KOPT-K1 (cell line): ENCODE data around the gene CEP95.

Experiments
- H3K27ac ChIP-seq: fragments of 200-600 bp; sonication (generic); 2 replicates; pipeline ENCODE4 v1.5.1; 2016; ENCODE audit warnings: antibody characterized with exemption, mild to moderate bottlenecking, low read depth, low read length; ENCODE audit not compliant: poor library complexity, severe bottlenecking
- H3K36me3 ChIP-seq: fragments of 200-600 bp; sonication (generic); 2 replicates; pipeline ENCODE4 v1.5.1; 2017; ENCODE audit warnings: antibody characterized with exemption, mild to moderate bottlenecking, low read length, moderate library complexity; ENCODE audit not compliant: insufficient read depth
- H3K9me3 ChIP-seq: fragments of 200-600 bp; sonication (generic); 2 replicates; pipeline ENCODE4 v1.5.1; 2017; ENCODE audit warnings: antibody characterized with exemption, low read length, mild to moderate bottlenecking; ENCODE audit not compliant: insufficient read depth, poor library complexity, severe bottlenecking

CEP95 gene

GRCh38 chr17:64520359-64520758 lies 13.6 kb downstream of the CEP95 start:
- H3K9me3 ChIP-seq, result no peaks in the 10 kb centered on the region
- peaks cover 100% of the 10 kb centered on the region for H3K36me3 ChIP-seq
- H3K27ac ChIP-seq, result no peak overlapping the region

GRCh38 chr17:64527914-64528313 lies 21.1 kb downstream of the CEP95 start:
- Histone ChIP-seq H3K9me3 (no peaks in the 10 kb centered on the region), H3K27ac (no peak overlapping the region), H3K36me3 (peaks cover 100% of the 10 kb centered on the region)

DNA sequence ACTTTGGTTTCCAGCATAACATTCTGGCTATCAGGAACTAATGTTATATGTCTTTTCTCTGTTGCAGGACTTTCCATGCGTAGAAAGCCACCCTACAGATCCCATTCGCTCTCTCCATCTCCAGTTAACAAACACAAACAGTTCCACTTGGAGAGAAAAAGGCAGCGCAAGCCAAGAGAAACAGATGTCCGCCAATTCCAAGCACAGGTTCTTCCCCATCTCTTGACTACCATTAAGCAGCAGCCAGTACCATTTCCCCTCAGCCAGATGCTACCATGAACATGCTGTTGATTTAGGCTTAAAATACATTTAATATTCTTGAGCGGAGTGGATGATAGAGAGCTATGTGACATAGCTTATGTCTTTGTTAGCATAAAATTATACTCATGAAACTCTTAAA lies 22.4 kb downstream of the CEP95 start:
- no peaks in the 10 kb centered on the region for H3K9me3 ChIP-seq
- no peak overlapping the region for H3K27ac ChIP-seq
- peaks cover 100% of the 10 kb centered on the region for H3K36me3 ChIP-seq

GRCh38 chr17:64531955-64532371 lies 25.2 kb downstream of the CEP95 start:
- H3K27ac ChIP-seq, result no peak overlapping the region
- no peaks in the 10 kb centered on the region for H3K9me3 ChIP-seq
- peaks cover 100% of the 10 kb centered on the region for H3K36me3 ChIP-seq

DNA sequence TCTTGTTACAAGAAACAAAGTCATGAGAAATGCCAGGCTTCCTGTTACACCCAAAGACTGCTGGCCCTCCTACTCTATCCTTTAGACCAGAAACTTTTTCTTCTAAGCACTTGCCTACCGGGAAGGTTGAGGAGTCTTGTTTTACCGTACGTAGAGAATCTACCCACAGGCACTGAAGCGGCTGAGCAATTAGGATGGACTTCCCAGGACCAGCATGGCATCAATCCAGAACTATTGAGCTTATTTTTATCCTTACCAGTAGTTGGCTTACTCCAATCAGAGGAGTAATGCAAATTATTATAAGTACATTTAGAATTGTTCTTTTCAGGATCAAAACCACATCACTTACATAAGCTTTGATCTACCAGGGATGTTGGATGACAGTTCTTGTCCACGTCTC lies 25.6 kb downstream of the CEP95 start:
- Histone ChIP-seq H3K27ac (no peak overlapping the region), H3K36me3 (peaks cover 100% of the 10 kb centered on the region), H3K9me3 (no peaks in the 10 kb centered on the region)

GRCh38 chr17:64533784-64534183 lies 27.0 kb downstream of the CEP95 start:
- H3K9me3 ChIP-seq, result no peaks in the 10 kb centered on the region
- H3K27ac ChIP-seq, result no peak overlapping the region

DNA sequence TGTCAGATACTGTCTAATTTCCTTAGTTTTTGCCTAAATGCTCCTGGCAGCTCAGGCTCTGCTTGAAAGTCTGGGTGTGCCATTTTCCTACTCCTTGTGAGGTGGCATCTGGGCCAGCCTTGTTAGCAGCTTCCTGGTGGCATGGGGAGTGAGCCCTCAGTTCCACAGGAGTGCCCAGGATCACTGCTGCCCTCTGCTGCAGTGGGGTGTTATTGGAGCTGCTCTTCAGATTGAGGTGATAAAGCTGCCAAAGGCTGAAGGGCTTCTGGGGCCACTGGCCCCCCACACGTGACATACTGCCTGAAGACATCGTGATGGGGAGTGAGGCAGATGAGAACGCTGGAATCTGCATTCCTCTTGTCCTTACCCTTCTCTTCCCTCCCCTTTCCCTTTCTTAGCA lies 27.4 kb downstream of the CEP95 start:
- H3K9me3 ChIP-seq, result no peaks in the 10 kb centered on the region
- H3K27ac ChIP-seq, result no peak overlapping the region
- H3K36me3 ChIP-seq, result peaks cover 100% of the 10 kb centered on the region

More at GRCh38 chr17:64533784-64534183, 27.0 kb downstream of the CEP95 start:
- peaks cover 100% of the 10 kb centered on the region for H3K36me3 ChIP-seq

- Histone ChIP-seq H3K27ac (no peak overlapping the region), H3K9me3 (no peaks in the 10 kb centered on the region), H3K36me3 (peaks cover 100% of the 10 kb centered on the region)
These were observed 28.6 kb downstream of the CEP95 start for GRCh38 chr17:64535357-64535756.

DNA sequence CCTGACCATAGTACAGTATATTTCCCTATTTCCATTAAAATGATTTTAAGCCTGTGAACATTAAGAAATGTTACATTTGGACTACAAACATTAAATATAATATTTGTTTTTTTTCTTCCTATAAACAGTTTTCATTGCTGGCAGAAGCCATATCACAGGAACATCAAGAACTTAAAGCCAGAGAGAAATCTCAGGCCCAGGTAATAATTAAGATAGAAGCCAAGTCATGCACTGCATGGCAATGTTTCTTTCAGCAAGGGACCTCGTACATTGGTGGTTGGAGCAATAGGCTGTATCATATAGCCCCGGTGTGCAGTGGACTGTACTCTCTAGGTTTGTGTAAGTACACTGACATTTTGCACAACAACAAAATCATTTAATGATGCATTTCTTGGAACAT lies 30.1 kb downstream of the CEP95 start:
- H3K9me3 ChIP-seq, result no peaks in the 10 kb centered on the region
- no peak overlapping the region for H3K27ac ChIP-seq
- H3K36me3 ChIP-seq, result peaks cover 99% of the 10 kb centered on the region

DNA sequence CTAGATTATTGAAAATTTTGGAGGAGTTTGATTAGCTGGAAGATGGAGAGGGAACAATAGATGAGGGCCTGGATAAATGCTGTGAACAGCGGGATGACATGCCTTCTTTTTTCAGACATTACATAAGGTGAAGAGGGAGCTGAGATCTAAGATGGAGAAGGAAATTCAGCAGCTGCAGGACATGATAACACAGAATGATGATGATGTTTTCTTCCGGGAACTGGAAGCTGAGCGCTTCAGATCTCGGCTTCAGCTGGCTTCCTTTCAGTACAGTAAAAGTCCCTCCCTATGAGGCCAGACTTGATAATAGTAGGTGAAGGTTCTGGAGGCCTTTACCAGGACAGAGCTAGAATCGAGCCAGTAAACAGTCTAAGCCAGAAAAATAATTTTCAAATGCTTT lies 30.7 kb downstream of the CEP95 start:
- Histone ChIP-seq H3K9me3 (no peaks in the 10 kb centered on the region), H3K27ac (no peak overlapping the region), H3K36me3 (peaks cover 99% of the 10 kb centered on the region)

GRCh38 chr17:64538508-64539130 lies 31.8 kb downstream of the CEP95 start:
- Histone ChIP-seq H3K36me3 (peaks cover 96% of the 10 kb centered on the region), H3K27ac (no peak overlapping the region), H3K9me3 (no peaks in the 10 kb centered on the region)

GRCh38 chr17:64540118-64540776 lies 33.5 kb downstream of the CEP95 start:
- Histone ChIP-seq H3K27ac (no peak overlapping the region), H3K9me3 (no peaks in the 10 kb centered on the region), H3K36me3 (peaks cover 96% of the 10 kb centered on the region)

DNA sequence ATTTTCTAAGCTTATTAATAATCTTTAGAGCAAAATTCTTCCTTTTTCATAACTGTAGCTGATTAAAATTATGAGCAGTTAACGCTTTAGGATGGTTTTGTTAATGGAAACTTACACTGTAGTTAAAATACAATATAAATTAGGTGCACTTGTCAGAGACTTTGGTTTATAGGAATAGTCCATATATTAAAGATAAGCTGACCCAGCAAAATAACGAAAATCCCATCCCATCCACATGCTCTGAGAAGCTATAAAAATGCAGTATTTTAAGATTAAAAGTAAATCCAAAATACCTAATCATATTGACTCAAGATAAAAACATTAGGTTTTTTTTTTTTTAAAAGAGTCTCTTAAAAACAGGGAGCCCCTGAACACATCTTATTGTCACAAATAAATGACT lies 38.0 kb downstream of the CEP95 start:
- no peak overlapping the region for H3K27ac ChIP-seq
- H3K9me3 ChIP-seq, result no peaks in the 10 kb centered on the region
- H3K36me3 ChIP-seq, result peaks cover 96% of the 10 kb centered on the region

- Histone ChIP-seq H3K36me3 (peaks cover 97% of the 10 kb centered on the region), H3K27ac (no peak overlapping the region), H3K9me3 (no peaks in the 10 kb centered on the region)
These were observed 39.9 kb downstream of the CEP95 start for GRCh38 chr17:64546716-64547115.

DNA sequence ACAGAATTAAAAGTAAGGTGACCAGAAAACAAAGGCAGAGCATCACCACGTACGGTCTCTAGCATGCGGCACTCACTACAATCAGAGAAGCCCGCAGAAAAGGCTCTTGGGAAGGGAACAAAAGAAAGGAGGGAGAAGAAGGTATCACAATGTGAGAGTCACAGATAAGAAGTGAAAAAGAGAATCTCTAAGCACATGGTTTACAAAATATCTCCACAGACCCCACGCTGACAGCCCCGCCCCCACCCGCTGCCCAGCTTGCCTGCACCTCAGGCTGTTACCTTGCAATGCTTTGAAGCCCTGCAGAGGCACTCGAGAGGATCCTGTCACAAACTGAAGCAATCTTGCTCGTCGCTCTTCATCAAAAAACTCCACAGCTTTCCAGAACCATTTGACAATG lies 40.5 kb downstream of the CEP95 start:
- no peak overlapping the region for H3K27ac ChIP-seq
- H3K9me3 ChIP-seq, result no peaks in the 10 kb centered on the region
- H3K36me3 ChIP-seq, result peaks cover 97% of the 10 kb centered on the region

- peaks cover 100% of the 10 kb centered on the region for H3K36me3 ChIP-seq
- no peak overlapping the region for H3K27ac ChIP-seq
- H3K9me3 ChIP-seq, result no peaks in the 10 kb centered on the region
These were observed 44.7 kb downstream of the CEP95 start for GRCh38 chr17:64551461-64551860.
